IMR-90 (cell line): Measurements from ENCODE around the gene RAD52.

Source experiments
- CEBPB ChIP-seq: IDR thresholded peaks from 2 replicates; pipeline ENCODE4 v1.6.1; 2012; ENCODE audit warnings: low read depth, low read length, improper control_type of control experiment
- CTCF ChIP-seq: conservative IDR thresholded peaks from 2 replicates; pipeline ENCODE4 v1.5.1; 2012; ENCODE audit warnings: mild to moderate bottlenecking, low read depth, low read length, improper control_type of control experiment
- POLR2A ChIP-seq: IDR thresholded peaks from 2 replicates; pipeline ENCODE4 v1.6.1; 2012; ENCODE audit warnings: mild to moderate bottlenecking, low read depth, low read length
- SMC3 ChIP-seq: fragments of 150-350 bp; IDR thresholded peaks from 2 replicates; pipeline ENCODE4 v1.6.1; 2016; ENCODE audit warnings: low read depth, mild to moderate bottlenecking, antibody characterized with exemption, low read length, moderate library complexity

GRCh38 chr12:868722-869121 is 80.8 kb downstream of the RAD52 start:
- TF ChIP-seq POLR2A (no peak), SMC3 (no peak), CTCF (no peak), CEBPB (no peak)
